ENCODE data around the gene ETS1.

Gene ETS1

GRCh38 chr11:128615076-128615475, 27.7 kb upstream of the ETS1 start:
- no peak for DNase-seq (ENCODE audit: low read depth)
- TF ChIP-seq MYC (IDR thresholded peaks at IDR 0.05; ENCODE audit: low read depth, low read length): no peak
- no peak for TF ChIP-seq MAX (IDR thresholded peaks at IDR 0.05; ENCODE audit: low read depth, low read length)
- TF ChIP-seq, protein P1, sequence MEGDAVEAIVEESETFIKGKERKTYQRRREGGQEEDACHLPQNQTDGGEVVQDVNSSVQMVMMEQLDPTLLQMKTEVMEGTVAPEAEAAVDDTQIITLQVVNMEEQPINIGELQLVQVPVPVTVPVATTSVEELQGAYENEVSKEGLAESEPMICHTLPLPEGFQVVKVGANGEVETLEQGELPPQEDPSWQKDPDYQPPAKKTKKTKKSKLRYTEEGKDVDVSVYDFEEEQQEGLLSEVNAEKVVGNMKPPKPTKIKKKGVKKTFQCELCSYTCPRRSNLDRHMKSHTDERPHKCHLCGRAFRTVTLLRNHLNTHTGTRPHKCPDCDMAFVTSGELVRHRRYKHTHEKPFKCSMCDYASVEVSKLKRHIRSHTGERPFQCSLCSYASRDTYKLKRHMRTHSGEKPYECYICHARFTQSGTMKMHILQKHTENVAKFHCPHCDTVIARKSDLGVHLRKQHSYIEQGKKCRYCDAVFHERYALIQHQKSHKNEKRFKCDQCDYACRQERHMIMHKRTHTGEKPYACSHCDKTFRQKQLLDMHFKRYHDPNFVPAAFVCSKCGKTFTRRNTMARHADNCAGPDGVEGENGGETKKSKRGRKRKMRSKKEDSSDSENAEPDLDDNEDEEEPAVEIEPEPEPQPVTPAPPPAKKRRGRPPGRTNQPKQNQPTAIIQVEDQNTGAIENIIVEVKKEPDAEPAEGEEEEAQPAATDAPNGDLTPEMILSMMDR (IDR thresholded peaks at IDR 0.05; ENCODE audit: low read depth, low read length): no peak
- TF ChIP-seq POLR2A (IDR thresholded peaks at IDR 0.05; ENCODE audit: extremely low read depth, insufficient read length): no peak
- H3K4me3 ChIP-seq (ENCODE audit: low read depth, low read length): no peak overlapping the region

- H3K4me3 ChIP-seq (ENCODE audit: low read depth, low read length): no peak overlapping the region
- DNase-seq (ENCODE audit: low read depth): no peak
- no peak for TF ChIP-seq MAX (IDR thresholded peaks at IDR 0.05; ENCODE audit: low read depth, low read length)
- TF ChIP-seq POLR2A (IDR thresholded peaks at IDR 0.05; ENCODE audit: extremely low read depth, insufficient read length): no peak
- no peak for TF ChIP-seq MYC (IDR thresholded peaks at IDR 0.05; ENCODE audit: low read depth, low read length)
- TF ChIP-seq, protein P1 (IDR thresholded peaks at IDR 0.05; ENCODE audit: low read depth, low read length): no peak
These were observed 26.7 kb upstream of the ETS1 start for GRCh38 chr11:128614026-128614425.

DNA sequence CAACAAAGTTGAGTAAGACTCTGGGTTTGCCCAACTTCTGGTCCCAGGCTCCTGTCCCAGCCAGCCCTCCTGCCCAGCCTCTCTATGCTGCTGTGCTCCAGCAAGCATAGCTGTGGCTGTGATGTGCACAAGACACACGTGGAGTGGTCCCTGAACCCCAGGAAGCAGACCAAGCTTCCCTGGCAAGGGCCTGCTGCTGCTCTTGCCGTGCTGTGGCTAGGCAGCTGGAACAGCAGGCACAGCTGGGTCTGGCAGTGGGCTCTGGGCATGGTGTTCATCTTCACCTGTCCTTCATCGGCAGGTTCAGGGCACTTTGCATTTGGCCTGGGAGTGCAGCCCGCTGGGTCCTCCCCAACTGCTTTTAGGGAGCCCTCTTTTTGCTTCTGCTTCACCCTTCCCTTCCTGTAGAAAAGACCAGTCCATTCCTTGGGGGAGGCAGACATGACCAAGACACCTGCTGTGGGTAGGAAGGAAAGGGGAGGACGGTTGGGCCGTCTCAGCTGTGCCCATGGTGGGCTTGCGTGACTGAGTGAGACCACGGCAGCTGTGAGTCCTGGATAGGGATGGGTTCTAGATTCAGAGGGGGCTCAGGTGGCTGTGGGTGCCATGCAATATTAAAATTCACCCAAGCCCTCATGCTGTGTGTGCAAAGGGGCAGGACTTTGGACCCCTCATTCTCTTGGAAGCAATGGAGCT, 26.1 kb upstream of the ETS1 start:
- H3K4me3 ChIP-seq (ENCODE audit: low read depth, low read length): no peak overlapping the region
- no peak for TF ChIP-seq MAX (IDR thresholded peaks at IDR 0.05; ENCODE audit: low read depth, low read length)
- TF ChIP-seq, protein P1 (IDR thresholded peaks at IDR 0.05; ENCODE audit: low read depth, low read length): no peak
- no peak for TF ChIP-seq POLR2A (IDR thresholded peaks at IDR 0.05; ENCODE audit: extremely low read depth, insufficient read length)
- TF ChIP-seq MYC (IDR thresholded peaks at IDR 0.05; ENCODE audit: low read depth, low read length): no peak
- no peak for DNase-seq (ENCODE audit: low read depth)

- DNase-seq (ENCODE audit: low read depth): no peak
- TF ChIP-seq MAX (IDR thresholded peaks at IDR 0.05; ENCODE audit: low read depth, low read length): no peak
- TF ChIP-seq, protein P1 (IDR thresholded peaks at IDR 0.05; ENCODE audit: low read depth, low read length): no peak
- TF ChIP-seq POLR2A (IDR thresholded peaks at IDR 0.05; ENCODE audit: extremely low read depth, insufficient read length): no peak
- no peak for TF ChIP-seq MYC (IDR thresholded peaks at IDR 0.05; ENCODE audit: low read depth, low read length)
- H3K4me3 ChIP-seq (ENCODE audit: low read depth, low read length): no peak overlapping the region
These were observed 23.6 kb upstream of the ETS1 start for GRCh38 chr11:128610721-128611617.

- no peak overlapping the region for H3K4me3 ChIP-seq (ENCODE audit: low read depth, low read length)
- no peak for DNase-seq (ENCODE audit: low read depth)
- TF ChIP-seq MYC (IDR thresholded peaks at IDR 0.05; ENCODE audit: low read depth, low read length) (no peak), MAX (IDR thresholded peaks at IDR 0.05; ENCODE audit: low read depth, low read length) (no peak), POLR2A (IDR thresholded peaks at IDR 0.05; ENCODE audit: extremely low read depth, insufficient read length) (no peak)
- TF ChIP-seq, protein P1 (IDR thresholded peaks at IDR 0.05; ENCODE audit: low read depth, low read length): no peak
These were observed 22.4 kb upstream of the ETS1 start for GRCh38 chr11:128609785-128610184.
